HG03571 (cell line): ENCODE results near the gene GALNT13.

ENCODE experiments used
- ATAC-seq: cut with Tn5 transposase; IDR thresholded peaks from one replicate; pipeline ENCODE4 v1.9.1; 2021; ENCODE audit not compliant: unreplicated experiment

GALNT13 gene

GRCh38 chr2:153871231-153872221, at the start of gene GALNT13:
GALNT13 (plus strand) TSS chr2:153871922.
- no peak for ATAC-seq

- no peak for ATAC-seq
Observed at GRCh38 chr2:153823880-153824279, 47.8 kb upstream of the GALNT13 start.

- ATAC-seq: no peak
Observed at GRCh38 chr2:153828335-153828734, 43.4 kb upstream of the GALNT13 start.

GRCh38 chr2:153834662-153835061, 37.1 kb upstream of the GALNT13 start:
- ATAC-seq: no peak

GRCh38 chr2:153858250-153858649, 13.5 kb upstream of the GALNT13 start:
- ATAC-seq: no peak

- no peak for ATAC-seq
Observed at GRCh38 chr2:153864022-153864421, 7.7 kb upstream of the GALNT13 start.

- ATAC-seq: no peak
Observed at GRCh38 chr2:153866595-153866994, 5.1 kb upstream of the GALNT13 start.

- ATAC-seq: no peak
Observed at GRCh38 chr2:153870308-153870707, 1.4 kb upstream of the GALNT13 start.

GRCh38 chr2:153872311-153873051, 759 bp downstream of the GALNT13 start:
- no peak for ATAC-seq

- no peak for ATAC-seq
Observed at GRCh38 chr2:153873052-153874048, 1.6 kb downstream of the GALNT13 start.

- ATAC-seq: no peak
Observed at GRCh38 chr2:153875801-153876466, 4.2 kb downstream of the GALNT13 start.

- no peak for ATAC-seq
Observed at GRCh38 chr2:153880926-153881325, 9.2 kb downstream of the GALNT13 start.

- no peak for ATAC-seq
Observed at GRCh38 chr2:153886833-153887232, 15.1 kb downstream of the GALNT13 start.

GRCh38 chr2:153890576-153890975, 18.9 kb downstream of the GALNT13 start:
- no peak for ATAC-seq

GRCh38 chr2:153891051-153891450, 19.3 kb downstream of the GALNT13 start:
- no peak for ATAC-seq

- no peak for ATAC-seq
Observed at GRCh38 chr2:153912798-153913396, 41.2 kb downstream of the GALNT13 start.

GRCh38 chr2:153917570-153917969, 45.8 kb downstream of the GALNT13 start:
- ATAC-seq: no peak

GRCh38 chr2:153935511-153935910, 63.8 kb downstream of the GALNT13 start:
- ATAC-seq: no peak

- no peak for ATAC-seq
Observed at GRCh38 chr2:153939124-153939796, 67.5 kb downstream of the GALNT13 start.
